GM19193 (cell line): ENCODE results near the gene HELT.

Source experiments
- POLR2A ChIP-seq: IDR thresholded peaks from 4 replicates; pipeline ENCODE4 v1.6.1; 2011; ENCODE audit not compliant: insufficient read depth, insufficient read length; ENCODE audit errors: extremely low read depth

HELT gene

GRCh38 chr4:185017964-185018772, at the start of gene HELT:
TSS of gene HELT (plus strand) at chr4:185018490. CDS start at chr4:185018929, 439 bp downstream.
- no peak for TF ChIP-seq POLR2A

- TF ChIP-seq POLR2A, result no peak
Measured at GRCh38 chr4:184968784-184969201, 49.5 kb upstream of the HELT start.

- TF ChIP-seq POLR2A, result no peak
Measured at GRCh38 chr4:184969610-184970009, 48.7 kb upstream of the HELT start.

GRCh38 chr4:184972991-184973390, 45.3 kb upstream of the HELT start:
- TF ChIP-seq POLR2A, result no peak

- no peak for TF ChIP-seq POLR2A
Measured at GRCh38 chr4:184977747-184978146, 40.5 kb upstream of the HELT start.

- TF ChIP-seq POLR2A, result no peak
Measured at GRCh38 chr4:184978211-184978610, 40.1 kb upstream of the HELT start.

GRCh38 chr4:184979461-184980124, 38.7 kb upstream of the HELT start:
- TF ChIP-seq POLR2A, result no peak

GRCh38 chr4:184980261-184980660, 38.0 kb upstream of the HELT start:
- TF ChIP-seq POLR2A, result no peak

GRCh38 chr4:184983672-184984356, 34.5 kb upstream of the HELT start:
- no peak for TF ChIP-seq POLR2A

- no peak for TF ChIP-seq POLR2A
Measured at GRCh38 chr4:184987493-184988031, 30.7 kb upstream of the HELT start.

GRCh38 chr4:184988611-184989010, 29.7 kb upstream of the HELT start:
- no peak for TF ChIP-seq POLR2A

GRCh38 chr4:184991860-184992259, 26.4 kb upstream of the HELT start:
- no peak for TF ChIP-seq POLR2A

GRCh38 chr4:184992422-184992821, 25.9 kb upstream of the HELT start:
- TF ChIP-seq POLR2A, result no peak

GRCh38 chr4:184993247-184993646, 25.0 kb upstream of the HELT start:
- TF ChIP-seq POLR2A, result no peak

GRCh38 chr4:184994010-184994622, 24.2 kb upstream of the HELT start:
- no peak for TF ChIP-seq POLR2A

GRCh38 chr4:184994623-184995010, 23.7 kb upstream of the HELT start:
- TF ChIP-seq POLR2A, result no peak

GRCh38 chr4:185002784-185003183, 15.5 kb upstream of the HELT start:
- TF ChIP-seq POLR2A, result no peak
